ENCODE results near the gene LEAP2.
"Not testable (repeated sequence)": the region's sequence is repeated elsewhere in the genome, so short reads cannot be mapped to it uniquely, and the experiment has no call there.

LEAP2 gene

DNA sequence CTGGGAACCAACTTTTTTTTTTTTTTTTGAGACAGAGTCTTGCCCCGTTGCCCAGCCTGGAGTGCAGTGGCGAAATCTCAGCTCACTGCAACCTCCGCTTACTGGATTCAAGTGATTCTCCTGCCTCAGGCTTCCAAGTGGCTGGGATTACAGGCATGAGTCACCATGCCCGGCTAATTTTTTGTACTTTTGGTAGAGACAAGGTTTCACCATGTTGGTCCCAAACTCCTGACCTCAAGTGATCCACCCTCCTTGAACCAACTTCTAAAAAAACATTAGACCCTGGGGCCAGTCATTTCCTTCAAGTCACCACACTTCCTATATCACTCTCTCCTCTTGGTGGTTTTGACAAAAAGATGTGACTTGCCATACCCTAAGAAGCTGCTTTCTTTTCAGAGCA is 32.2 kb upstream of the LEAP2 start:
- DNase-seq: no peak

DNA sequence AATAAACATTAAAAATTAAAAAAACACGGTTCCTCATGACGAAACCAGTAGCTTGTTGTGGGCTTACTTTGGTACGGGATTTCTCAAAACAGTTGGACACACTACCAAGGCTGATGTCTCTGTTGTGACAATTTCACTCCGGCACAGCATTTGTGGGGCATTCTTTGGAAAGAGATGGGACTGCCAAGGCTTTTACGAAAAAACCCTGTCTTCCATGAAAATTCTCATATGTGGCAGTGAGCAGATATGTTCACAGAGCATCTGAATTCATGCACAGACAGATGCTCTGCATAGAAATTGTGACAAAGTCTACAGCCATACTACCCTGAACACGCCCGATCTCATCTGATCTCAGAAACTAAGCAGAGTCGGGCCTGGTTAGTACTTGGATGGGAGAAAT is 25.2 kb upstream of the LEAP2 start:
- DNase-seq: no peak

DNA sequence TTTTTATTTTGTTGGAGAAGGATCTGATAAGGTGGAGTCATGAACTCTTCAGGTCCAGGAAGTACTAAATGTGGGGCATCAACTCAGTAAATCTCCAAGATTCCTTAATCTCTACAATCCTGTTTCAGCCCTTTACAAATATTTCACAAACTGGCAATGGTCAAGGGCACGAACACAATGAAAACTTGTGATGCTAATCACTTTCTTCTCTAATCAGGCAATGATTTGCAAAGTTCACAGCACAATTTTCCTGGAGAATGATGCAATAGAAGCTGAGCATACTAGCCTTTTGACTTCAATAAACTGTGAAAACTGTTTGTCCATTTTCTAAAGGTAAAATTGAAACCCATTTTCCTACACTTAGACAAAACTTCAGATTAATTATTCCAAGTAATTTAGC is 24.1 kb upstream of the LEAP2 start:
- no peak for DNase-seq

DNA sequence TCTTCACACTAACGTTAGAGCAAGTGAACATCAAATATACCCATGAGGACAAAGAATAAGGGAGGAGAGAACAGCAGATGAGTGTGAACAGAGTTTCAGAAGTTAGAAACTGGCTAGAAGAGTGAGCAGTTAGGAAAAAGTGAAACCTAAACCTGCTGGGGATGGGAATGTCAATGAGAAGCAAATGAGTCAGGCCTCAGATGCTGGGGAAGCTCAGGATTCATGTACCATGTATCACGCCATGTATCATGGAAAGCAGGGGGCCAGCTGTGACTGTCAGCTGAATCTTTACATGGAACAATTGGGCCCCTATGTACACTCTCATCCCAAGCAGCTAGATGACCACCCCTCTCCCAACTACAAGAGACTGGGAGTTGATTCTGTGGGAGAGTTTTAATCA is 23.4 kb upstream of the LEAP2 start:
- no peak for DNase-seq

DNA sequence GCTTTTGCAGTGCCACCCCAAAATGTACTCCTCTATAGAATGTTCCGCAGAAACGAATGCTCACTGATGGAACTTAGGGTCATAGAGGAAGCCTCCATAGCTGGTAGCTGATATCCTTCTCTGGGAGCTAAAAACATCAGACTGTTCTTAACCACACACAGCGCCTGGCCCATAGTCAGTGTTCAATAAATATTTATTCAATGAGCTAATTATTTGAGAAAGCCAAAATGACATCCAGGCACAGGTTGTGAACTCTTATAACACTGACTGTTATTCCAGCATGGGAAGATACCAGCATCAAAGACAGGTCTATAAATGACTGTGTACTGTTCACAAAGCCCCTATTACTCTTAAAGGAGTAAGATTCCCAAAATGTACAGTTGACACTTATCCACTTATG is 20.1 kb upstream of the LEAP2 start:
- DNase-seq: no peak

DNA sequence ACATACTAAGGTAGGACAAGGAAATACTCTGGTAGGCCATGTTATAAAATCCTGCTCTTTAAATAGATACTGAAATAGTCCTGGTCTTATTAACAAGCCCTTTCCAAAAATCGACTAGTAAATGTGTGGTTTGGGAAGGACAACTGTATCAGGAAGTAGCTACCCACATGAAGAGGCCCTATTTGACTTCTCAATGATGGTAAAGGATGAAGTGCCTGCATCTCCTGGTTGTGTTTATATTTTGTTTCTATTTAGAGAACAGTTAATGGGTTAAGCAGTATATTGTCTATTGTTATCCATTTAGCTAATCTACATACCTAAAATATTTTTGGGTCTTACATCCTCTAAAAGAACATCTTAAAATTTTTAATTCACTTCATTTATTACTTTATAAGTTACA is 19.7 kb upstream of the LEAP2 start:
- no peak for DNase-seq

DNA sequence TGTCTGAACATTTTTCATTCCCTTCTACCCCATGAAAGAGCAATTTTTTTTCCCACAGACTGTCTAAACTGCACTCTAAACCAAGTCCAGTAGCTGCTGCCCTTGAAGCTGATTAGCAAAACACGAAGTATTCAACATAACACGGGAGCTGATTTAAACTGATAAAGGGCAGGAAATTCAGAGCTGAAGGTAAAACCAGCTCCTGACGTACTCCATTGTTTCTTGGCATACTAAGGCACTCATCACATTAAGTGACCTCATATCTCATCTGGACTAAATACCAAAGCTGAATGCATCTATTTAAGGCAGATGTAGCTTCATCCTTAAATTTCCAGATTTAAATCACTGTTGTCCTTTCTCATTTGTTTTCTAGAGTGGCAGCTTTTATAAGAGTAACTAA is 19.2 kb upstream of the LEAP2 start:
- DNase-seq: no peak

DNA sequence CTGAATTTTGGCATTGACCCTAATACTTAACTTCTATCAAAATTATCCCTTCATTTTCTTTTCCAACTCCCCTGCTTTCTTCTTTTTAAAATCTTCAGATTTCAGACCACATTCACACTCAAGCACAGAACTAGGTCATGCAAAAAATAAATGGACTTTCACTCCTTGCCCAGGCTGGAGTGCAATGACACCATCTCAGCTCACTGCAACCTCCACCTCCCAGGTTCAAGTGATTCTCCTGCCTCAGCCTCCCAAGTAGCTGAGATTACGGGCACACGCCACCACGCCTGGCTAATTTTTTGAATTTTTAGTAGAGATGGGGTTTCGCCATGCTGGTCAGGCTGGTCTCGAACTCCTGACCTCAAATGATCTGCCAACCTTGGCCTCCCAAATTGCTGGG is 18.5 kb upstream of the LEAP2 start:
- not testable (repeated sequence) for DNase-seq

DNA sequence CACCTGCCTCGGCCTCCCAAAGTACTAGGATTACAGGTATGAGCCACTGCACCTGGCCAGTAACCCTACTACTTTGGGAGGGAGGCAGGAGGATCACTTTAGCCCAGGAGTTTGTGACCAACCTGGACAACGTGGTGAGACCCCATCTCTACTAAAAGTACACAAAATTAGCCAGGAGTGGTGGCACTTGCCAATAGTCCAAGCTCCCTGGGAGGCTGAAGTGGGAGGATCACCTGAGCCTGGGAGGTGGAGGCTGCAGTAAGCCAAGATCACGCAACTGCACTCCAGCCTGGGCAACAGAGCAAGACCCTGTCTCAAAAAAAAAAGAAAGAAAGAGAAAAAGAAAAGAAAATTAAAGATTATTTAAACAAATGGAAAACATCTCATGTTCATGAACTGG is 17.5 kb upstream of the LEAP2 start:
- no peak for DNase-seq

DNA sequence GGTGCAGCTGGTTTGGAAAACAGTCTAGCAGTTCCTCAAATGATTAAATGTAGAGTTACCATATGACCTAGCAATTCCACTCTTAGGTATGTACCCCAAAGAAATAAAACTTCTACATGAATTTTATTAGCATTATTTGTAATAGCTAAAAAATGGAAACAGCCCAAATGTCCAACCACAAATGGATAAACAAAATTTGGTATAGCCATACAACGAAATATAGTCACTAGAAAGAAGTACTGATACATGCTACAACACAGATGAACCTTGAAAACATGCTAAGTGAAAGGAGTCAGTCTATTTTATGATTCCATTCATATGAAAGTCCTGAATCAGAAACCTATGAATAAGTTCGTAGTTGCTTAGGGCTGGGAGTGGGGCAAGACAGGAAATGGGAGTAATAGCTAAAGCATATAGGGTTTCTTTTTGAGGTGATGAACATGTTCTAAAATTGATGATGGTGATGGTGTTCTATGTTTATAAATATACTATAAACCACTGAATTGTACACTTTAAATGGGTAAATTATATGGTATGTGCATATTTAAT is 13.5 kb upstream of the LEAP2 start:
- DNase-seq: no peak

DNA sequence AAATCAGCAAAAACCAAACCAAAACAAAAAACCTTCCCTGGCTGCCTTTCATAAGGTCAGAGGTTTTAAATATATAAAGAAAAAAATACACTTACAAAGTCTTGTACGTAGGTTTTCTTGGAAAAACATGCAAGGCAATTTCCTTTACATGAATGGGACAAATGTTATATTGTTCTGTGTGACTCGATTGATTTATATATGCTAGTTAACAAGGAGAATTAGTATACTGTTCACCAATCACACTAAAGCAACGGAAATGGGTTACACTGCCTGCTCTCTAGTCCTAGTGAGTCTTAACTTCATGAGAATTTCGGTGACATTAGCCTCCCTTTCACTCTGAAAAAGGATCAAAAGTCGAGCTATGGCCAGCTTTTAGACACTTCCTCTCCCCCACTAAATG is 12.7 kb upstream of the LEAP2 start:
- no peak for DNase-seq

DNA sequence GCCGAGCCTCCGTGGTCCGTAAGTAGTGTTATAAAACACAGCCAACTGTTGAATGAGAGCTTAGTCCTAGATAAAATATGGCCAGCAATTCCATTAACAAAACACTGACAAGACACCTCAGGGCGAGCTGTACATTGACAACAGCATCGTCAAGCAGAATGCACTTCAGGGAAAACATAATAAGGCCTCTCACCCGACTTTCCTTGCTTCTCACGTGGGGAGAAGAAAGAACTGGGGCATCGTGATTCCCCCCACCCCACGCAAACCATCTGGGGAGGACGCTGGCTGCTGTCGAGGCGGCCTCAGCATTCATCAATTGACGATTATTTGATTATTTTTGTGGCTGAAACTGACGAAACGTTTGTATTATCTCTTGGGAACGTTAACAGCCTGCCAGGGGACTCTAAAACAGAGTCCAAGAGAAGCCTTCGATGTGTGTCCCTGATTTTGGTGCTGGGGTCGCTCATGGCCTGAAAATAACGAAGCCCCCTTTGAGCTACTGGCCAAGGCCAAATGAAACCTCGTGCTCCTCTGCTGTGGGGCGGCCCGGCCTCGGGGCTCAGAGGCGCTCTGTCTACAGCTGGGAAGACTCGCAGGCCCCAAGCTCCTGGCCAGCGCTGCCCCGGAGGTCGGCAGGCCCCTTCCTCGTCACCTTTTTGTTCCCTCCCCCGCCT is 7.7 kb upstream of the LEAP2 start:
- DNase-seq: no peak

DNA sequence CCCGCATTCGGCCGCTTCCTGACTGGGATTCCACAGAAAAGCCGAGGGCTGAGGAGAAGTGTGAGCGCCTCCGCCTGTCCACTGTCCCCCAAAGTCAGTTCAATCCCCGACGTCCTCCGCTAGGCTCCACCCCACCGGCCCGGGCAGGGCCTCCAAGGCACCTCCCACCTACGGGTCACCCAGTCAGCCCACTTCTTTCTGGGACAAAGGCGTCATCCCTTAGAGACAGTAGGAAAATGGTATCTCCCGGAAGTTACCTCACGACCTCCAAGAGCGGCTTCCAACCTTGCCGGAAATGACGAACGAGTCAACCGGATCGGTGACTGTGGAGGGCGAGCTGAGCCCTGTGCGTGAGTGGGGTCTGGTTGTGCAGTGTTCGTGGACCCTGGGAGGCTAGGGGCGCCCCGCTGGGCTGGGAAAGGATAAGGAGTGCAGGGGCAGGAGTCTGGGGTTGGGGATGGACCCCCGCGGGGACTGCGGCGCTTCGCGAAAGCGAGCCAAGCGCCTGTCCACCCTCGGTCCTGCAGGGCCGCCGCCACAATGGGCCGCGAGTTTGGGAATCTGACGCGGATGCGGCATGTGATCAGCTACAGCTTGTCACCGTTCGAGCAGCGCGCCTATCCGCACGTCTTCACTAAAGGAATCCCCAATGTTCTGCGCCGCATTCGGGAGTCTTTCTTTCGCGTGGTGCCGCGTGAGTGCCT is 7.0 kb upstream of the LEAP2 start, which contains the start of the genes GDF9 and UQCRQ:
Gene GDF9 (minus strand): TSS at position 128 of the 704 bp plus-strand sequence. CDS start 1,936 bp downstream, outside the sequence.
Gene UQCRQ (plus strand): TSS at position 301 of the 704 bp plus-strand sequence. CDS start 240 bp downstream, at position 541.
- DNase-seq: peak; percentile 98

DNA sequence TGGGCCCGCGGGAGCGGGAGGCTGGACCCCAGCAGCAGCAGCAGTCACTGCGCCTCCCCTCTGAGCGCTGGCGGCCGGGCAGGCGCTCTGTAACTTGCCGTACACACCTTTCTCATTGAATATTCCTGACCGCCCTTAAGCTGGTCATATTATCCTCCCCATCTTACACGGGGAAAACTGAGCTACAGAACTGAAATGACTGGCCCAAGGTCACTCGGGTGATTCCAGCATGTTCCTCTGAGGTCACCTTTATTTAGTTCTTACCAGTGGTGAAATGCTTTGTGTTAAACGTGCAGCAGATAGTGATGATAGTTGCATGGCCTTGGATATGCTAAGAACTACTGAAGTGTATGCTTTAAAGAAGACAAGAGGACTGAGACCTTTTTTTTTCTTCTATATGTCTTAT is 6.4 kb upstream of the LEAP2 start:
- no peak for DNase-seq

DNA sequence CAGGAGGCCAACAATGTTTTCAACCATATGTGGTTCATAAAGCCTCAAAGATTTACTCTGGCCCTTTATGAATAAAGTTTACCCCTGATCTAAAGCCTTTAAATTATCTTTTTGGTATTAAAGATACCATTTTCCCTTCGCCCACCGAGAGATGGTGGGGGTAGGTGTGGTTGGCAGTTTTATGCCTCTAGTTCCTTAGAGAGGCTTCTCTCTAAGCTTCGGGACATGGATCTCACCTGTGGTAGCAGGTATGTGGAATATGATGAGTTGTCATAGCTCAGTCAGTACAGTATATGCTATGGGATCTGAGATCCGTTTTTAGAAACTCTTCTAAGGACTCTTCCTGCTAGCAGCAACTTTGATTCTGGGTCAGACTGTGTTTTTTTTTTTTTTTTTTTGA is 4.7 kb upstream of the LEAP2 start:
- no peak for DNase-seq

DNA sequence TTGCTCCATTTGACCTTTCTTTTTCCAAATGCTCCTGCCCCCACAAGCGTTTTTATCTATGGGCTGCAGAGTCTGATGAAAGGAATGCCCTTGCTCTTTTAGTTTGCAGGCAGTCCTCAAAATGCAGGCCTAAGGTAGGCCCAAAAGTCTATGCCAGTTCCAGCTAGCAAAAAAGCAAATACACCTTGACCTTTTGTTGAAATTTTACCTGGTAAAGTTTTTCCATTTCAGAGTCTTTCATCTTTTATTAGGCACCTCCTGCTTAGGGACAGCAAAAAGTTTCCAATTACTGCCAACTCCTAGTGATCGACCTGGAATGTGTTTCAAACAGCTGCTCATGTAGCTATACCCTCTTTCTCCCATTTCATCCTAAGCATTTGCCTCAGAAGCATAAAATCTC is 2.7 kb upstream of the LEAP2 start:
- DNase-seq: no peak

DNA sequence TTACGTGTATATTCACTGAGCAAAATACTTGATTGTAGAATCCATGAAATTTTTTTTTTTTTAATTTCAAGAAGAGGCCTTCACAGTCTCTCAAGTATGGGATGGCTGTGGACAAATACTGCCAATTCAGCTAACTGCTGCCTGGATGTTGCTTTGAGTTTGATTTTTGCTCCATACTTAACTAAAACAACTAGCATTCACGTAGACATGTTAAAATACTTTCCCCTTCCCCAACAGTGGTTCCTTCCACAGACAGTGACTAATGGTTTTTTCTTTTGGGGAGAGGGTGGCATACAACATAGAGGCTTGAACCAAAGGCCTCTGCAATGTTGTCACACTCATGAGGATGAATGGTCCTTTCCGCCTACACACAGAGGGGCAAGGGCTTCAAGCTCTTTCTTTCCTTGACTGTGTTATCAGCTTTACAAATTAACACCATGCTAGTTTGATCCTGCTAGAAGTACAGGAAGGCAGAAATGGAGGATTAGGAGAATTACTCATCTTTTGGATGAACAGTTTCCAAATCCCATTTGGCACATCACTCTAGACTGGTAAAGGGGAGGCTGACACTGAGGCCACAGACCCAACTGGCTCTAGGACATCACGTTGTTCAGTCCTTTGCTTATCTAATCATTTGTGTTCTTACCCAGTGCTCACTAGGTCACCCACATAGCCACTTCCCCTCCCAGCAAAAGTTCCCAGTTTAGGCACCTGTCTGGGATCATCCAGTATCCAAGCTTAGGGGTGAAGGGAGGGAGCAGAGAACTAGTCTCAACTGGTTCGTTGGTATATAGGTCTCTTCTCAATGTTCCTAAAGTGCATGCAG is 1.8 kb upstream of the LEAP2 start:
- no peak for DNase-seq

DNA sequence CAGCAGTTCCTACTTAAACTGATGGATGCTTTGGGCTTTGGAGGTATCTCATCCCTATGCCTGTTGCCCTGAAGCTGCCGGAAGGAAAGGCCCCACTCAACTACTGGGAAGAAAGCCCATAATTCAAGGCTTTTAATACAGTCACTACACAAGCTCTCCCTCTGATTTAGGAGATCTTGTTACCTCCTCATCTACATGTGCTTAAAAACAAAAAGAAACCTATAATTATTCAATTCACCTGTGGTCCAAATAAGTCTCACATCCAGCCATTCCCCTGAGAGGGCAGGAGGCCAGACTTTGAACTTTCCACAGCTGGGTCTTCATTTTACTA is 715 bp upstream of the LEAP2 start:
- DNase-seq: no peak

DNA sequence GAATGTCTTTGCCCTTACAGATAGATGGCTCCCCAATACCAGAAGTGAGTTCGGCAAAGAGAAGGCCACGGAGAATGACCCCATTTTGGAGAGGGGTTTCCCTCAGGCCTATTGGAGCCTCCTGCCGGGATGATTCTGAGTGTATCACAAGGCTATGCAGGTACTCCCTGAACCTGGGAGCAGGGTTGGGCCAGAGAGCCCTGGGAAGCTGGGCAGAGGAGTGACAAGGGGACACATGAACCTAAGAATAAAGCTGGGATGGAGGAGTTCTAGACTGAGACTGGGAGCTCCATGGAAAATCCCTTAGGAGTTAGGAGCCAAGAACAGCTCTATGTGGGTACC is 433 bp downstream of the LEAP2 start:
- no peak for DNase-seq

DNA sequence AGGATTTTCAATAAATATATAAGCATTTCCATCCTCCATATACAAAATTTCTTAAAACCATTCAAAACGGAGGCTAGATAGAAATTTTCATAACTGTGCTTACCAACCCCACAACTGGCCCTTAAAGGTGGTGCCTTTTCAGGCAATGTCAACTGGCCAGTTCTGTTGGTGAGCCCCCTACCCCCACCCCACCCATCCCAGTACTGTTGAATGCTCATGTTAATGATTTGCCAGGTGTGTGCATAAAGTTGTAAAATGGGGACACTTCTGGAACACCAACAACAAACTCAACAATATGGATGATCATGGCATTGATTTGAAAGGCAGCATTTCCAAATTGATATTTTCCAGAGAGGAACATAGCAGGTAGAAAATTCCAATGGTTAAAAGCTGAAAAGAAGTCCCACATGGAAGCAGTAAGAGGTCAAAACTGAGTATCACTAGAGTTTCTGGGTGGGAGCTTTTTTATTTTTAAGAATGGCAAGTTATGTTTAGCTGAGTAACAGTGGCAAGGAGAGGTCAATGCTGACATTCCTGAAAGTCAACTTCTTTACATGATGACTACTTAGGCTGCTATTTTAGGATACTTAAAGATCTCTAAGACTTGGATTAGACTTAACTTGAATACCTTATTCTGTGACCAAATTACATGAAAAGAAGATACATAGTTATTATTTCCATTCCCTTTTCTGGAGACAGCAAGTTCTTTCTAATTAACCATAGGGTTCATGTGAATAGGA is 2.7 kb downstream of the LEAP2 start:
- no peak for DNase-seq

DNA sequence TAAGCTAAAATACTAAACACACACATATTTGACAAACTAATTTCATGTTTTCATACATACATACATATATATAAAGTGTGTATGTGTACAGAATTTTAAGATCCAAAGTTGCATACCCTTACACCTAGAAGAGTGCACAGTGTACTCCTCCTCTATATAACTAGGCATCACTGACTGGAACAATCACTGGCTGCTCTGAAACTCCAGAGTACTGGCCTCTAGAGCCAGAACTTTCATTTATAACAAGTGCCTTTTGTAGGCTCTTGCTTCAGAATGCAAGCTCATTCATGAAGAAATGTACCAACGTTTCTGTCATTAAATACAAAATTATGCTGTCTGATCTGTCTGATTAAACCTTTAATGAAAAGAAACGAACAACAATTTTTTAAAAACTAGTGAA is 4.0 kb downstream of the LEAP2 start:
- DNase-seq: no peak

DNA sequence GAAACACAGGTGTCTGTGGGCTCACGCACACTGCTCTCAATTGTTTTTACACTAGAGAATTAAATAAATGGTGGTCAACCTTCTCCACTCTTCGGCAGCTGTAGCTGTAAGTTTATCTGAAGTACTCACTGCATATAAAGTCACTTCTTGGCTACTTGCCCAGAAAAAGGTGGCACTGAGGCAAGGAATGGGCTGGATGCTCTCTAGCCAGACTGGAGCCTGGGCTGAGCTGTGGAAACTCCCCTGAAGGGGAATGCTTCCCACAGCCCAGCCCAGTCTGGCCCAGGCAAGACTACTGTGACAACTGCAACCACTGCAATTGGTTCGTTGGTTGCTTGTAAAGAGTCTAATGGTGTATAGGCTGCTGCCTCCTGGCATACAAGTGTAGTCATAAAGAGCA is 4.5 kb downstream of the LEAP2 start:
- DNase-seq: no peak

DNA sequence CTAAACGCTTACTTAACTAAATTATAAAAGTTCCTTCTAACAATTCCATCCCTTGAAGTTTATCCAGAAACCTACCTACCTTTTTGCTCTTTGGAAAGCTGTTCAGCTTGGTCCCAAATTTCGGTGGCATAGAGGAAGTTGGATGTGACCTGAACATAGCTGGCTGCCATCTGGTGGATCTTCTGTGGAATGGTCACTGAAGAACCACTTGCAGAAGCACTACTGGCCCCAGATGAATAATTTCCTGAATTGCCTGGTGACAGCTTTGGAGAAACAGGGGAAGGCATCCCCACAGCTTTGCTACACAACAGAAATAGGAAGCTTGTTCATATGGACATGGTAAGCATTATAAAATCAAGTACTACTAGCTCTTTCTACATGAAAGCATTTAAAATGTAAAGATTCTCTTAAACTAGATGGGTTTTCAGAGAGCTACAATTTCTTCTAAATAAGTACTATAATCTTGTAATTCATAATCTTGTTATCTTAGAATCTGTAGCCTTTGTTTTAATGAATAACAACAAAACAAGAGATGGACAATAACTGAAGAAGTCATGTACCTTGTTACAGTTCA is 9.9 kb downstream of the LEAP2 start:
- DNase-seq: peak; percentile 57
